ENCODE data around the gene CD1C.

GRCh38 chr1:158295791-158296190 lies 6.1 kb downstream of the CD1C start:
- TF ChIP-seq CTCF (IDR thresholded peaks at IDR 0.05) = no peak
- TF ChIP-seq POLR2A (IDR thresholded peaks at IDR 0.05) = no peak
